DMS114 treated with DMSO at 0.1 percent for 48 hours (cell line): ENCODE data around the gene REST.
"Not testable (repeated sequence)": the region's sequence is repeated elsewhere in the genome, so short reads cannot be mapped to it uniquely, and the experiment has no call there.

Source experiments
- DNase-seq: peaks from one replicate; lab custom pipeline; 2025; ENCODE audit not compliant: unreplicated experiment; lab: John Stamatoyannopoulos, UW

REST gene

GRCh38 chr4:56908206-56909085, 746 bp downstream of the REST start:
- no peak for DNase-seq

GRCh38 chr4:56909086-56909894, 1.6 kb downstream of the REST start:
- no peak for DNase-seq

- no peak for DNase-seq
Observed at GRCh38 chr4:56910172-56910967, 2.7 kb downstream of the REST start.

GRCh38 chr4:56914336-56914735, 6.6 kb downstream of the REST start:
- DNase-seq, result no peak

- DNase-seq, result not testable (repeated sequence)
Observed at GRCh38 chr4:56914977-56915376, 7.3 kb downstream of the REST start.

GRCh38 chr4:56927196-56927595, 19.5 kb downstream of the REST start:
- DNase-seq, result no peak

- no peak for DNase-seq
Observed at GRCh38 chr4:56930638-56931037, 22.9 kb downstream of the REST start.

GRCh38 chr4:56931924-56932323, 24.2 kb downstream of the REST start:
- DNase-seq, result no peak

- DNase-seq, result no peak
Observed at GRCh38 chr4:56937262-56937661, 29.6 kb downstream of the REST start.

- not testable (repeated sequence) for DNase-seq
Observed at GRCh38 chr4:56939826-56940225, 32.1 kb downstream of the REST start.

GRCh38 chr4:56940403-56940802, 32.7 kb downstream of the REST start:
- DNase-seq, result no peak

- DNase-seq, result no peak
Observed at GRCh38 chr4:56940971-56941370, 33.3 kb downstream of the REST start.

- DNase-seq, result no peak
Observed at GRCh38 chr4:56941403-56941802, 33.7 kb downstream of the REST start.

GRCh38 chr4:56953680-56954520, 46.2 kb downstream of the REST start:
- DNase-seq, result no peak

- DNase-seq, result no peak
Observed at GRCh38 chr4:56958111-56958517, 50.4 kb downstream of the REST start.

- no peak for DNase-seq
Observed at GRCh38 chr4:56959100-56959499, 51.4 kb downstream of the REST start.

GRCh38 chr4:56961107-56961500, 53.4 kb downstream of the REST start:
- DNase-seq, result no peak

- DNase-seq, result no peak
Observed at GRCh38 chr4:56971383-56971782, 63.7 kb downstream of the REST start.

- no peak for DNase-seq
Observed at GRCh38 chr4:56972389-56972788, 64.7 kb downstream of the REST start.

GRCh38 chr4:56972809-56973208, 65.1 kb downstream of the REST start:
- no peak for DNase-seq
